Body of pancreas (tissue), 4 donors: Measurements from ENCODE around the gene LYST.

ENCODE experiments used
- POLR2A ChIP-seq, 3 donors: fragments of 450-650 bp; IDR thresholded peaks; one replicate each; pipeline ENCODE4 v1.6.1; 2016; ENCODE audit warnings: antibody characterized with exemption in 3 of 3, mild to moderate bottlenecking in 2 of 3
- TF ChIP-seq, protein P1 (sequence below), 7 experiments: fragments of 450-650 bp in 4 of 7; fragments of 200-600 bp in 3 of 7; sonication (generic) in 3 of 7; IDR thresholded peaks; one replicate each; pipeline ENCODE4 v1.5.1; 2016 to 2019; ENCODE audit warnings: antibody characterized with exemption in 7 of 7

DNA sequence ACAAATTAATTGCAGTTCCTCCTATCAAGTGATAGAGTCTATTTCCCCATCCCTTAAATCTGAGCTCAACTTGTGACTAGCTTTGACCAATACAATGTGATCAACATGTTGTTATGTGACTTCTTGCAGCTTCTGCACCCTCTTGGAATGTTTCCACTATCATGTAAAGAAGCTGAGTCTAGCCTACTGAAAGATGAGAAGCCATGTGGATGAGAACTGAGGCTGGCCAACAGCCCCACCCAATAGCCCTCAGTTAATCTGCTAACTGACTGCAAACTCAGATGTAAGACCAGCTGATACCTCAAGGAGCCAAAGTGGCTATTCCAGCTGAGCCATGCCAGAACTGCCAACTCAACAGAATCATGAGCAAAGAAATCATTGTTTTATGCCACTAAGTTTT is 44.0 kb downstream of the LYST start:
- TF ChIP-seq, protein P1, sequence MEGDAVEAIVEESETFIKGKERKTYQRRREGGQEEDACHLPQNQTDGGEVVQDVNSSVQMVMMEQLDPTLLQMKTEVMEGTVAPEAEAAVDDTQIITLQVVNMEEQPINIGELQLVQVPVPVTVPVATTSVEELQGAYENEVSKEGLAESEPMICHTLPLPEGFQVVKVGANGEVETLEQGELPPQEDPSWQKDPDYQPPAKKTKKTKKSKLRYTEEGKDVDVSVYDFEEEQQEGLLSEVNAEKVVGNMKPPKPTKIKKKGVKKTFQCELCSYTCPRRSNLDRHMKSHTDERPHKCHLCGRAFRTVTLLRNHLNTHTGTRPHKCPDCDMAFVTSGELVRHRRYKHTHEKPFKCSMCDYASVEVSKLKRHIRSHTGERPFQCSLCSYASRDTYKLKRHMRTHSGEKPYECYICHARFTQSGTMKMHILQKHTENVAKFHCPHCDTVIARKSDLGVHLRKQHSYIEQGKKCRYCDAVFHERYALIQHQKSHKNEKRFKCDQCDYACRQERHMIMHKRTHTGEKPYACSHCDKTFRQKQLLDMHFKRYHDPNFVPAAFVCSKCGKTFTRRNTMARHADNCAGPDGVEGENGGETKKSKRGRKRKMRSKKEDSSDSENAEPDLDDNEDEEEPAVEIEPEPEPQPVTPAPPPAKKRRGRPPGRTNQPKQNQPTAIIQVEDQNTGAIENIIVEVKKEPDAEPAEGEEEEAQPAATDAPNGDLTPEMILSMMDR (IDR thresholded peaks at IDR 0.05), result no peak
- no peak for TF ChIP-seq POLR2A (IDR thresholded peaks at IDR 0.05)
